H1 (cell line): ENCODE results near the gene TMEM250. TPM values are rescaled to one million over a fixed set of nuclear protein-coding genes. Genes with fewer than 3 reads are reported as not detected.
A peak's percentile ranks its signal among the peaks of the same experiment; 100 is the strongest.

Experiments
- CTCF ChIA-PET: fragments of 300-600 bp; sonication (Branson Sonifier 250); formaldehyde crosslinking; loops from one replicate; lab custom pipeline; 2021; ENCODE audit not compliant: partially characterized antibody; lab: Charles Lee
- POLR2A ChIA-PET: fragments of 300-600 bp; sonication (Branson Sonifier 250); formaldehyde crosslinking; loops from one replicate; lab custom pipeline; 2021; ENCODE audit warnings: inconsistent platforms; ENCODE audit not compliant: partially characterized antibody; lab: Charles Lee
- DNase-seq, 2 experiments: peaks; one replicate each; pipeline versions ENCODE4 v3.0.0 to v3.0.0-alpha.2; 2010 to 2022; ENCODE audit warnings: low spot score in 2 of 2, low read depth in 1 of 2, mixed read lengths in 1 of 2
- FAIRE-seq: peaks from 2 replicates; lab custom pipeline; 2011; peaks lifted over from hg19 to GRCh38; lab: Jason Lieb, UNC
- H2AFZ ChIP-seq: 2 replicates; pipeline ENCODE4 v1.8.1; 2012; ENCODE audit warnings: low read length, inconsistent platforms
- H2AK5ac ChIP-seq: 2 replicates; pipeline ENCODE4 v1.6.1; 2013; ENCODE audit warnings: low read depth, low read length
- H2BK120ac ChIP-seq: replicated peaks from 2 replicates; pipeline ENCODE3; 2013; ENCODE audit warnings: low read depth, low read length, inconsistent platforms
- H2BK12ac ChIP-seq: 2 replicates; pipeline ENCODE4 v1.6.1; 2013; ENCODE audit warnings: low read depth, low read length
- H2BK15ac ChIP-seq: 2 replicates; pipeline ENCODE4 v1.6.1; 2013; ENCODE audit warnings: low read length
- H2BK20ac ChIP-seq: 2 replicates; pipeline ENCODE4 v1.6.1; 2013; ENCODE audit warnings: low read length
- H2BK5ac ChIP-seq: 2 replicates; pipeline ENCODE4 v1.6.1; 2013; ENCODE audit warnings: low read depth, low read length
- H3K14ac ChIP-seq: 2 replicates; pipeline ENCODE4 v1.6.1; 2013; ENCODE audit warnings: inconsistent platforms; ENCODE audit not compliant: insufficient read length
- H3K18ac ChIP-seq: 2 replicates; pipeline ENCODE4 v1.6.1; 2013; ENCODE audit warnings: low read length; ENCODE audit errors: extremely low read depth
- H3K23ac ChIP-seq: 2 replicates; pipeline ENCODE4 v1.6.1; 2013; ENCODE audit warnings: inconsistent platforms; ENCODE audit not compliant: insufficient read length
- H3K23me2 ChIP-seq: 2 replicates; pipeline ENCODE4 v1.6.1; 2013; ENCODE audit warnings: low read depth, low read length
- H3K27ac ChIP-seq: 2 replicates; pipeline ENCODE4 v1.6.1; 2011; ENCODE audit warnings: low read depth, low read length, inconsistent platforms
- H3K27me3 ChIP-seq, 4 experiments: replicated peaks in 1 of 4; 1 replicate in 1 of 4; 2 replicates in 3 of 4; pipeline versions ENCODE4 v1.6.1 to v1.8.1; 2011 to 2013; ENCODE audit warnings: low read length in 3 of 4, mild to moderate bottlenecking in 3 of 4, inconsistent platforms in 2 of 4, mixed read lengths in 2 of 4, moderate library complexity in 1 of 4; ENCODE audit not compliant: control insufficient read depth in 3 of 4, insufficient read depth in 3 of 4; ENCODE audit errors: extremely low read depth in 1 of 4
- H3K36me3 ChIP-seq, 4 experiments: 2 replicates each; pipeline versions ENCODE4 v1.6.1 to v1.8.1; 2011 to 2013; ENCODE audit warnings: mild to moderate bottlenecking in 4 of 4, low read length in 3 of 4, moderate library complexity in 2 of 4, control low read depth in 1 of 4, inconsistent platforms in 1 of 4; ENCODE audit not compliant: insufficient read depth in 4 of 4, control insufficient read depth in 2 of 4
- H3K4ac ChIP-seq: replicated peaks from 2 replicates; pipeline ENCODE3; 2013; ENCODE audit warnings: low read length, low read depth, mixed read lengths, inconsistent platforms; ENCODE audit not compliant: insufficient read length
- H3K4me1 ChIP-seq, 4 experiments: replicated peaks in 1 of 4; 1 replicate in 1 of 4; 2 replicates in 3 of 4; pipeline versions ENCODE4 v1.6.1 to v1.8.1; 2011 to 2013; ENCODE audit warnings: low read length in 3 of 4, inconsistent platforms in 2 of 4, mixed read lengths in 1 of 4; ENCODE audit not compliant: insufficient read depth in 4 of 4, control insufficient read depth in 3 of 4
- H3K4me2 ChIP-seq, 2 experiments: 2 replicates each; pipeline versions ENCODE4 v1.6.1 to v1.8.1; 2011 to 2013; ENCODE audit warnings: low read depth in 2 of 2, low read length in 2 of 2, control low read depth in 1 of 2, inconsistent platforms in 1 of 2, mild to moderate bottlenecking in 1 of 2; ENCODE audit not compliant: insufficient read depth in 1 of 2
- H3K4me3 ChIP-seq, 4 experiments: fragments of 200-600, 300-600 bp in 1 of 4; sonication (generic), shearing (Covaris generic), sonication (Bioruptor Twin) in 1 of 4; 2 replicates each; pipeline versions ENCODE4 v1.5.1 to v1.8.1; 2011 to 2016; ENCODE audit warnings: low read length in 4 of 4, low read depth in 3 of 4, control low read depth in 2 of 4, inconsistent platforms in 2 of 4, mild to moderate bottlenecking in 2 of 4, mixed read lengths in 1 of 4, moderate library complexity in 1 of 4; ENCODE audit not compliant: insufficient read depth in 2 of 4; ENCODE audit errors: extremely low read depth in 1 of 4
- H3K56ac ChIP-seq: replicated peaks from 2 replicates; pipeline ENCODE3; 2013; ENCODE audit warnings: low read depth, mild to moderate bottlenecking, mixed read lengths, low read length, inconsistent platforms; ENCODE audit not compliant: insufficient read length
- H3K79me1 ChIP-seq: 2 replicates; pipeline ENCODE4 v1.6.1; 2013; ENCODE audit warnings: low read depth, low read length, control low read depth
- H3K79me2 ChIP-seq, 2 experiments: 2 replicates each; pipeline versions ENCODE4 v1.6.1 to v1.8.1; 2012 to 2013; ENCODE audit warnings: low read length in 2 of 2, mild to moderate bottlenecking in 2 of 2, inconsistent platforms in 1 of 2; ENCODE audit not compliant: insufficient read depth in 2 of 2, control insufficient read depth in 1 of 2
- H3K9ac ChIP-seq, 4 experiments: replicated peaks in 1 of 4; 1 replicate in 1 of 4; 2 replicates in 3 of 4; pipeline versions ENCODE4 v1.6.1 to v1.8.1; 2011 to 2013; ENCODE audit warnings: low read depth in 3 of 4, low read length in 3 of 4, control low read depth in 2 of 4, mild to moderate bottlenecking in 2 of 4, moderate library complexity in 2 of 4, inconsistent platforms in 1 of 4; ENCODE audit errors: extremely low read depth in 1 of 4
- H3K9me3 ChIP-seq, 2 experiments: 2 replicates each; pipeline versions ENCODE4 v1.6.1 to v1.8.1; 2012 to 2013; ENCODE audit warnings: mild to moderate bottlenecking in 2 of 2, moderate library complexity in 2 of 2, control low read depth in 1 of 2, inconsistent platforms in 1 of 2, low read depth in 1 of 2, low read length in 1 of 2, mixed read lengths in 1 of 2; ENCODE audit not compliant: insufficient read depth in 2 of 2
- H4K20me1 ChIP-seq, 2 experiments: replicated peaks in 1 of 2; 2 replicates each; pipeline versions ENCODE3 to v1.8.1; 2011 to 2013; ENCODE audit warnings: inconsistent platforms in 2 of 2, low read length in 2 of 2, mild to moderate bottlenecking in 1 of 2; ENCODE audit not compliant: insufficient read depth in 2 of 2, control insufficient read depth in 1 of 2
- H4K5ac ChIP-seq: 2 replicates; pipeline ENCODE4 v1.6.1; 2013; ENCODE audit warnings: low read length, low read depth, mixed read lengths, inconsistent platforms; ENCODE audit not compliant: insufficient read length
- H4K8ac ChIP-seq: 2 replicates; pipeline ENCODE4 v1.8.0; 2013; ENCODE audit warnings: mild to moderate bottlenecking, moderate library complexity, low read length, inconsistent platforms; ENCODE audit not compliant: insufficient read depth; ENCODE audit errors: extremely low read depth
- H4K91ac ChIP-seq: replicated peaks from 2 replicates; pipeline ENCODE3; 2013; ENCODE audit warnings: low read length, mixed read lengths, inconsistent platforms; ENCODE audit not compliant: insufficient read length
- CBX8 ChIP-seq: fragments of 300-800, 300-1000 bp; sonication (generic); IDR thresholded peaks from 2 replicates; pipeline ENCODE4 v1.7.1; 2016; ENCODE audit warnings: low read depth, low read length, borderline replicate concordance
- CHD1 ChIP-seq: IDR thresholded peaks from 2 replicates; pipeline ENCODE4 v1.6.1; 2012; ENCODE audit warnings: low read depth, low read length, improper control_type of control experiment
- CTBP2 ChIP-seq: IDR thresholded peaks from 2 replicates; pipeline ENCODE4 v1.7.0; 2011; ENCODE audit warnings: borderline replicate concordance, mild to moderate bottlenecking, moderate library complexity, mixed read lengths, low read length; ENCODE audit not compliant: insufficient read depth, insufficient read length
- EP300 ChIP-seq, 2 experiments: IDR thresholded peaks; 1 replicate in 1 of 2; 2 replicates in 1 of 2; pipeline ENCODE4 v1.6.1; 2011 to 2012; ENCODE audit warnings: low read depth in 2 of 2, low read length in 2 of 2, mild to moderate bottlenecking in 2 of 2, borderline replicate concordance in 1 of 2, inconsistent platforms in 1 of 2, moderate library complexity in 1 of 2
- RNF2 ChIP-seq: fragments of 200-900, 300-1000 bp; sonication (generic); IDR thresholded peaks from 2 replicates; pipeline ENCODE4 v1.7.1; 2016; ENCODE audit warnings: borderline replicate concordance, low read depth, mild to moderate bottlenecking, antibody characterized with exemption, low read length; ENCODE audit not compliant: poor library complexity, severe bottlenecking; ENCODE audit errors: missing control alignments
- SIN3A ChIP-seq, 2 experiments: IDR thresholded peaks in 1 of 2; conservative IDR thresholded peaks in 1 of 2; 2 replicates each; pipeline ENCODE4 v1.6.1; 2011 to 2012; ENCODE audit warnings: low read length in 2 of 2, improper control_type of control experiment in 1 of 2, low read depth in 1 of 2, mild to moderate bottlenecking in 1 of 2
- SP2 ChIP-seq: IDR thresholded peaks from 2 replicates; pipeline ENCODE4 v1.6.1; 2012; ENCODE audit warnings: mild to moderate bottlenecking, low read length, inconsistent platforms
- ZNF274 ChIP-seq: IDR thresholded peaks from 2 replicates; pipeline ENCODE4 v1.7.0; 2012; ENCODE audit warnings: low read length, borderline replicate concordance; ENCODE audit errors: extremely low read depth
- WGBS, 2 experiments: shearing (Covaris generic) in 1 of 2; methylation state at CpG; one replicate each; pipeline versions ENCODE4 v1.1.6 to v1.1.7; 2013 to 2015; ENCODE audit warnings: low lambda C conversion rate in 2 of 2, mixed read lengths in 2 of 2, inconsistent platforms in 1 of 2, low coverage in 1 of 2, missing lambda C conversion rate in 1 of 2; ENCODE audit not compliant: insufficient replicate concordance in 2 of 2, insufficient coverage in 1 of 2, insufficient read length in 1 of 2; ENCODE audit errors: extremely low coverage in 1 of 2, missing lambda C conversion rate in 1 of 2; 5-methylcytosine and 5-hydroxymethylcytosine counted together
- polyA plus RNA-seq, 7 experiments: library from polyadenylated mRNA; depleted of rRNA in 3 of 7; stranded (reverse) in 5 of 7; unstranded in 2 of 7; fragments of >200 nt in 5 of 7; fragments of 200-250 nt in 2 of 7; gene quantifications; 1 replicate in 5 of 7; 2 replicates in 1 of 7; 4 replicates in 1 of 7; pipeline versions ENCODE4 v1.2.1 to v1.2.3, GENCODE V29; 2011 to 2013; ENCODE audit warnings: missing spikeins in 2 of 7, mixed read lengths in 2 of 7
- total RNA-seq: library from RNA; stranded (reverse); fragmentation: NEBNext Ultra II Directional; extraction: Animal tissue kit (Norgen Biotek cat#: 25700); gene quantifications from 2 replicates; pipeline ENCODE4 v1.2.1, GENCODE V29; 2021
- TF ChIP-seq, protein P1 (sequence below), 3 experiments: IDR thresholded peaks; 1 replicate in 2 of 3; 2 replicates in 1 of 3; pipeline versions ENCODE4 v1.5.1 to v1.6.1; 2011; ENCODE audit warnings: low read length in 3 of 3, mild to moderate bottlenecking in 3 of 3, inconsistent platforms in 2 of 3, low read depth in 1 of 3, moderate library complexity in 1 of 3; ENCODE audit not compliant: insufficient read depth in 1 of 3; ENCODE audit errors: control extremely low read depth in 1 of 3

Gene TMEM250
- total and polyA plus RNA-seq, 2 of the 8 experiments (the other 6 are each of a cell fraction or from before 2014, with no cell fraction given) = 22.3 to 34.9 TPM

DNA sequence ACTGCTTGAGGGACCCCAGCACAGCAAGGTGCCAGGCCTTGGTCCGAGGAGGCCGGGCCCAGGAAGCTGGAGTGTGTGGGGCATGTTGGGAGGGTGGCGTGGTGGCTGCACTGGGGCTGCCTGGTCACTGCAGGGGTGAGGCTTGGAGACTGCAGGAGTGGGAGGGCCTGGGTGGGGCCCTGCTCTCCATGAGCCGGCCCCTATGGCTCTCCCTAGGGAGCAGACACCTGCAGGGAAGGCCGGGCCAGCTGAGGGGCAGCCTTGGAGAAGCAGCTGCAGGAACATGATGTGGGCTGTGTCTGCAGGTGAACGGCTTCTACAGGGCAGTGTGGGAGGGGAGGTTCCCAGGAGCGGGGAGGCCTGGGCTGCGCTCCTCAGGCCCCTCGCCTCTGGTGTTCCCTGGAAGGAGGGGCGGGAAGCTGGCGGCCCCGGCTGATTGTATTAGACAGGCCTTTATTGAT is 41.7 kb upstream of the TMEM250 start:
- H3K9me3 ChIP-seq = no peaks in the 10 kb centered on the region
- H3K56ac ChIP-seq = no peak overlapping the region
- no peak overlapping the region for H2AFZ ChIP-seq
- H3K18ac ChIP-seq = peak overlapping the region; percentile 7; the same call in 1 of the 2 replicates
- no peaks in the 10 kb centered on the region for H4K20me1 ChIP-seq
- no peak overlapping the region for H4K5ac ChIP-seq
- no peak overlapping the region for H2BK5ac ChIP-seq
- WGBS, 2 experiments = 76% methylated on average over 7 of the region's 12 CpGs; no CpG with 5 or more reads in 1 of the 2 experiments
- H3K79me1 ChIP-seq = no peaks in the 10 kb centered on the region
- TF ChIP-seq SIN3A (conservative IDR thresholded peaks at IDR 0.05 in 1 of 2, IDR thresholded peaks at IDR 0.05 in 1 of 2; ENCODE audit: low read depth in 1 of 2, low read length in 2 of 2) (no peak), CTBP2 (no peak), CHD1 (no peak), CBX8 (no peak), RNF2 (no peak), ZNF274 (no peak), EP300 (IDR thresholded peaks at IDR 0.05; ENCODE audit: borderline replicate concordance in 1 of 2, low read depth in 2 of 2, low read length in 2 of 2) (no peak), SP2 (no peak)
- TF ChIP-seq, protein P1, sequence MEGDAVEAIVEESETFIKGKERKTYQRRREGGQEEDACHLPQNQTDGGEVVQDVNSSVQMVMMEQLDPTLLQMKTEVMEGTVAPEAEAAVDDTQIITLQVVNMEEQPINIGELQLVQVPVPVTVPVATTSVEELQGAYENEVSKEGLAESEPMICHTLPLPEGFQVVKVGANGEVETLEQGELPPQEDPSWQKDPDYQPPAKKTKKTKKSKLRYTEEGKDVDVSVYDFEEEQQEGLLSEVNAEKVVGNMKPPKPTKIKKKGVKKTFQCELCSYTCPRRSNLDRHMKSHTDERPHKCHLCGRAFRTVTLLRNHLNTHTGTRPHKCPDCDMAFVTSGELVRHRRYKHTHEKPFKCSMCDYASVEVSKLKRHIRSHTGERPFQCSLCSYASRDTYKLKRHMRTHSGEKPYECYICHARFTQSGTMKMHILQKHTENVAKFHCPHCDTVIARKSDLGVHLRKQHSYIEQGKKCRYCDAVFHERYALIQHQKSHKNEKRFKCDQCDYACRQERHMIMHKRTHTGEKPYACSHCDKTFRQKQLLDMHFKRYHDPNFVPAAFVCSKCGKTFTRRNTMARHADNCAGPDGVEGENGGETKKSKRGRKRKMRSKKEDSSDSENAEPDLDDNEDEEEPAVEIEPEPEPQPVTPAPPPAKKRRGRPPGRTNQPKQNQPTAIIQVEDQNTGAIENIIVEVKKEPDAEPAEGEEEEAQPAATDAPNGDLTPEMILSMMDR (IDR thresholded peaks at IDR 0.05; ENCODE audit: control extremely low read depth in 1 of 3, insufficient read depth in 1 of 3, low read depth in 1 of 3, low read length in 3 of 3) = no peak
- no peak overlapping the region for H3K14ac ChIP-seq
- no peak overlapping the region for H2BK120ac ChIP-seq
- H2BK12ac ChIP-seq = peak overlapping the region; percentile 39; the same call in 1 of the 2 replicates
- POLR2A ChIA-PET = interaction anchor here (1.4 kb wide), 1 partner anchor 44 kb away, joined by 3 read pairs; no protein-coding TSS in a partner anchor
- no peak overlapping the region for H3K27ac ChIP-seq
- FAIRE-seq (no peak), DNase-seq (peak in 1 of 2 experiments; percentile 45)
- H2BK15ac ChIP-seq = no peak overlapping the region
- H3K4ac ChIP-seq = no peak overlapping the region
- H3K79me2 ChIP-seq = no peaks in the 10 kb centered on the region
- peak overlapping the region; percentile 78; the same call in 1 of the 2 replicates for H4K8ac ChIP-seq
- no peaks in the 10 kb centered on the region for H3K36me3 ChIP-seq
- CTCF ChIA-PET = interaction anchor here (1.2 to 3.4 kb wide), 6 partner anchors 8 to 66 kb away, joined by 3 to 13 read pairs (median 8); no protein-coding TSS in a partner anchor
- peak overlapping the region; percentile 55 for H4K91ac ChIP-seq
- no peak overlapping the region for H2BK20ac ChIP-seq
- H3K23me2 ChIP-seq = no peaks in the 10 kb centered on the region
- peaks cover 0 to 9% (median 4%) of the 10 kb centered on the region in 4 experiments; a peak in 2 of 7 replicates for H3K4me1 ChIP-seq
- H3K23ac ChIP-seq = no peak overlapping the region
- H2AK5ac ChIP-seq = no peak overlapping the region
- no peak overlapping the region for H3K9ac ChIP-seq
- H3K27me3 ChIP-seq = no peaks in the 10 kb centered on the region
- no peak overlapping the region for H3K4me3 ChIP-seq
- H3K4me2 ChIP-seq = no peak overlapping the region
